Measurements from ENCODE around the gene NR2F1-AS1. TPM values are rescaled to one million over a fixed set of nuclear protein-coding genes. Genes with fewer than 3 reads are reported as not detected.

NR2F1-AS1 gene
- total and polyA plus RNA-seq, 2 donors (not counting 3 experiments of a cell fraction or from before 2014, with no cell fraction given) = 4.2 to 13.8 TPM

- intact Hi-C loops (cut with micrococcal nuclease) (no loop called here), dilution Hi-C loops (cut with MboI; ENCODE audit: extremely low pct_ligation_motif_present, low sequenced_read_pairs) (no loop called here)
- H3K9me1 ChIP-seq (replicated peaks; ENCODE audit: control insufficient read depth, extremely low read depth, insufficient read depth, low read length) = no peaks in the 10 kb centered on the region
- no peaks in the 10 kb centered on the region for H3K4me1 ChIP-seq (ENCODE audit: control insufficient read depth, extremely low read depth, insufficient read depth, low read length)
- no peaks in the 10 kb centered on the region for H3K27me3 ChIP-seq (ENCODE audit: control insufficient read depth in 2 of 2, insufficient read depth in 2 of 2, low read length in 2 of 2)
- no peak overlapping the region for H3K4me2 ChIP-seq (ENCODE audit: insufficient read depth, low read length)
- no peaks in the 10 kb centered on the region for H3K36me3 ChIP-seq (ENCODE audit: control insufficient read depth in 2 of 2, extremely low read depth in 1 of 2, insufficient read depth in 2 of 2, low read length in 2 of 2)
- H3K27ac ChIP-seq (ENCODE audit: insufficient read depth, low read depth, low read length) = no peak overlapping the region
- H2AFZ ChIP-seq (ENCODE audit: low read depth, low read length) = no peak overlapping the region
- H4K20me1 ChIP-seq (replicated peaks; ENCODE audit: control insufficient read depth, extremely low read depth, insufficient read depth, low read length) = no peaks in the 10 kb centered on the region
- TF ChIP-seq POLR2AphosphoS5 (IDR thresholded peaks at IDR 0.05; ENCODE audit: insufficient read depth, low read depth, low read length) (no peak), EZH2 (IDR thresholded peaks at IDR 0.05; ENCODE audit: borderline replicate concordance, low read depth, low read length, severe bottlenecking) (no peak), GATA2 (IDR thresholded peaks at IDR 0.05; ENCODE audit: insufficient read depth, insufficient read length, low read depth, low read length) (no peak), MAX (IDR thresholded peaks at IDR 0.05; ENCODE audit: insufficient read depth, insufficient read length) (no peak), MYC (IDR thresholded peaks at IDR 0.05; ENCODE audit: low read depth, low read length) (no peak), POLR2A (IDR thresholded peaks at IDR 0.05; ENCODE audit: low read depth, low read length) (no peak), CTCF (IDR thresholded peaks at IDR 0.05; ENCODE audit: extremely low read depth in 1 of 2, insufficient read depth in 1 of 2, low read depth in 1 of 2, low read length in 2 of 2) (no peak), FOS (IDR thresholded peaks at IDR 0.05; ENCODE audit: borderline replicate concordance, insufficient read depth, low read length) (no peak), JUN (IDR thresholded peaks at IDR 0.05; ENCODE audit: borderline replicate concordance, insufficient read depth, insufficient read length, low read depth) (no peak)
- H3K4me3 ChIP-seq (replicated peaks in 1 of 3; ENCODE audit: insufficient read depth in 1 of 3, low read depth in 1 of 3, low read length in 3 of 3) = no peak overlapping the region
- FAIRE-seq = no peak
- H3K79me2 ChIP-seq (ENCODE audit: control insufficient read depth, insufficient read depth, low read length) = no peaks in the 10 kb centered on the region
- no peak overlapping the region for H3K9ac ChIP-seq (replicated peaks; ENCODE audit: extremely low read depth, insufficient read depth, low read length)
- H3K9me3 ChIP-seq (replicated peaks; ENCODE audit: control insufficient read depth, insufficient read depth, low read length) = no peaks in the 10 kb centered on the region
- ChIA-PET POLR2A (no interaction called here), CTCF (no interaction called here)
- no peak for DNase-seq (ENCODE audit: low read depth, low spot score)
- no TSS peak for BruUV-seq (replicated peaks)
Measured at GRCh38 chr5:93476251-93476742, 104.7 kb downstream of the NR2F1-AS1 start.
